Breast epithelium (tissue), 4 donors: ENCODE results near the gene TASOR2. TPM values are rescaled to one million over a fixed set of nuclear protein-coding genes. Genes with fewer than 3 reads are reported as not detected.

Source experiments
- DNase-seq, 2 donors: peaks; one replicate each; pipeline ENCODE4 v3.0.0-alpha.2; 2019; ENCODE audit warnings: low spot score in 2 of 2
- H3K27ac ChIP-seq, 2 donors: fragments of 200-600 bp; sonication (generic) in 1 of 2; one replicate each; pipeline ENCODE4 v1.5.1; 2016 to 2019; ENCODE audit warnings: mild to moderate bottlenecking in 1 of 2
- H3K27me3 ChIP-seq, 2 donors: fragments of 200-600 bp; sonication (generic) in 1 of 2; one replicate each; pipeline versions ENCODE4 v1.5.1 to v1.6.0; 2017 to 2019; ENCODE audit warnings: control low read depth in 1 of 2, mild to moderate bottlenecking in 1 of 2
- H3K36me3 ChIP-seq: fragments of 200-600 bp; one replicate; pipeline ENCODE4 v1.5.1; 2019
- H3K4me1 ChIP-seq, 2 donors: fragments of 200-600 bp; sonication (generic); one replicate each; pipeline ENCODE4 v1.5.1; 2016 to 2019; ENCODE audit warnings: control low read depth in 1 of 2
- H3K4me3 ChIP-seq, 3 donors: fragments of 200-600 bp; sonication (generic); 1 replicate in 2 of 3; 2 replicates in 1 of 3; pipeline ENCODE4 v1.5.1; 2016 to 2019; ENCODE audit warnings: mild to moderate bottlenecking in 3 of 3, moderate library complexity in 2 of 3
- H3K9me3 ChIP-seq, 2 donors: fragments of 200-600 bp; sonication (generic) in 1 of 2; one replicate each; pipeline ENCODE4 v1.5.1; 2016 to 2019; ENCODE audit warnings: control low read depth in 1 of 2
- CTCF ChIP-seq, 3 donors: fragments of 450-650 bp; IDR thresholded peaks; one replicate each; pipeline ENCODE4 v1.5.1; 2016 to 2017; ENCODE audit warnings: antibody characterized with exemption in 3 of 3, mild to moderate bottlenecking in 3 of 3, moderate library complexity in 3 of 3
- POLR2A ChIP-seq: fragments of 450-650 bp; IDR thresholded peaks from one replicate; pipeline ENCODE4 v1.6.1; 2016; ENCODE audit warnings: antibody characterized with exemption, mild to moderate bottlenecking, moderate library complexity
- POLR2AphosphoS5 ChIP-seq, 3 donors: sonication (generic); formaldehyde crosslinking; IDR thresholded peaks; one replicate each; pipeline ENCODE4 v1.6.1; 2017; ENCODE audit warnings: antibody characterized with exemption in 3 of 3
- intact Hi-C: fragments of 100-400 bp; cut with DNase I; formaldehyde crosslinking; loops from one replicate; pipeline ENCODE4 v1.15.1; 2023; ENCODE audit warnings: low total_unique reads
- total RNA-seq, 3 donors: library from RNA; depleted of rRNA; stranded (reverse); fragments of >200 nt; gene quantifications; one replicate each; pipeline ENCODE4 v1.1.0, GENCODE V29; 2016

Gene TASOR2
- total RNA-seq, 3 donors from 2014 or later = 80.5 to 115 (median 98.6) TPM

DNA sequence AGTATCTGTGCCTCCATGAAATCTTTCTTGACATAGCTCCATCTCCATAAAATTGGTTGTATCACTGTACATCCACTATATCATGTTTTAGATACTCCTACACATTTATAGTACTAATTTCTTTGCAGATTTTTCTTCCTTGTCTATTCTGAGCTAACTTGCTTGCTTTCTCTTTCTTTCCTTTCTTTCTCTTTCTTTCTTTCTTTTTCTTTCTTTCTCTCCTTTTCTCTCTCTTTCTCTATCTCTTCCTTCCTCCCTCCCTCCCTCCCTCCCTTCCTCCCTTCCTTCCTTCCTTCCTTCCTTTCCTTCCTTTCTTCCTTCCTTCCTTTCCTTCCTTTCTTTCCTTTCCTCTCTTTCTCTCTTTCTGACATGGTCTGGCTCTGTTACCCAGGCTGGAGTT is 23.7 kb downstream of the TASOR2 start:
- H3K9me3 ChIP-seq = no peaks in the 10 kb centered on the region
- peaks cover 0 to 4% of the 10 kb centered on the region in 2 donors for H3K4me1 ChIP-seq
- no peak for DNase-seq
- H3K36me3 ChIP-seq = no peaks in the 10 kb centered on the region
- no peak overlapping the region for H3K4me3 ChIP-seq
- H3K27ac ChIP-seq = no peak overlapping the region
- TF ChIP-seq POLR2A = no peak
- no peak for TF ChIP-seq CTCF (IDR thresholded peaks at IDR 0.05)
- TF ChIP-seq POLR2AphosphoS5 (IDR thresholded peaks at IDR 0.05) = no peak
- no peaks in the 10 kb centered on the region for H3K27me3 ChIP-seq
- intact Hi-C loops = no loop called here

DNA sequence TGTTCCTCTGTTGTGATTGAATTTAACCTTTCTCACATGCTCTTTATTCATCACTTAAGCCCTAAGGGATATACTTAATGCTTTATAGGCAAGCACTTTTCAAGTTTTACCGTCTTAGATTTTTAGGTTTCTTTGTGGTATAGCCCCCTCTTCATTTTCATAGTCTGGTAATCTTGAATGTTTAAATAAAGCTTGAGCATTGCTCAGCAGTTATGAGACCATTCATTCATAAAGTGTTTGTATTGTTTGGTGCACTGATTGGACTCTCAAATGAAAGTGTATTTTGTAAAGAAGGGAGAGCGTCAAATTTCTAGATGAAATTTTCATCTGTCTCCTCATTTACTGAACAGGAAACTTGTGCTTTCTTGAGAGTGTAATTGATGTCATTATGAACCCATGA is 25.2 kb downstream of the TASOR2 start:
- DNase-seq = no peak
- Histone ChIP-seq H3K27me3 (no peaks in the 10 kb centered on the region), H3K27ac (no peak overlapping the region), H3K36me3 (no peaks in the 10 kb centered on the region), H3K9me3 (no peaks in the 10 kb centered on the region), H3K4me1 (peaks cover 0 to 4% of the 10 kb centered on the region in 2 donors), H3K4me3 (no peak overlapping the region)
- TF ChIP-seq POLR2A (no peak), POLR2AphosphoS5 (IDR thresholded peaks at IDR 0.05) (no peak), CTCF (IDR thresholded peaks at IDR 0.05) (no peak)
- intact Hi-C loops = no loop called here

DNA sequence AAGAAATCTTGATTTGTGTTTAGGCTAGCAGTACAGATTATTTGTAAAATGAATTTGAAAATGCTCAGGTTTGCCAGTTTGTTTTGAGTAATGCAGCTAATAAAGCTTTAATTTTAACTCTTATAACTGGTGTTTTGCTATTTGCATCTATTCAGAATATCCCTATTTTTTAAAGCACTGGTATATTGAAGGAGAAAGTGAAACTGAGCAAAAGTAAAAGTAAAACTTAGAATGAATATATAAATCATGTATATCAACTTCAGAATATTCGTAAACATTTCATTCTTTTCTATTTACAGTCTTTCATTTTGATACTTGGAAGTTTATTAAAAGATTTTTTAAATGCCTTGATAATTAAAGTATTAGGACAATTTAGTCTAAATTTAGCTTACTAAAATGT is 26.2 kb downstream of the TASOR2 start:
- TF ChIP-seq CTCF (IDR thresholded peaks at IDR 0.05) = no peak
- TF ChIP-seq POLR2AphosphoS5 (IDR thresholded peaks at IDR 0.05) = no peak
- no peak for TF ChIP-seq POLR2A
- intact Hi-C loops = no loop called here
- DNase-seq = no peak
- Histone ChIP-seq H3K36me3 (no peaks in the 10 kb centered on the region), H3K4me1 (peaks cover 0 to 4% of the 10 kb centered on the region in 2 donors), H3K27me3 (no peaks in the 10 kb centered on the region), H3K27ac (no peak overlapping the region), H3K4me3 (peak overlapping the region in 1 of 3 donors; percentile 44), H3K9me3 (no peaks in the 10 kb centered on the region)

- Histone ChIP-seq H3K27me3 (no peaks in the 10 kb centered on the region), H3K4me1 (peaks cover 0 to 4% of the 10 kb centered on the region in 2 donors), H3K4me3 (peak overlapping the region in 2 of 3 donors; percentile 3 to 44), H3K36me3 (no peaks in the 10 kb centered on the region), H3K27ac (no peak overlapping the region), H3K9me3 (no peaks in the 10 kb centered on the region)
- TF ChIP-seq POLR2AphosphoS5 (IDR thresholded peaks at IDR 0.05) (no peak), CTCF (IDR thresholded peaks at IDR 0.05) (no peak), POLR2A (no peak)
- DNase-seq = no peak
- intact Hi-C loops = no loop called here
These were observed 27.0 kb downstream of the TASOR2 start for GRCh38 chr10:5711642-5712041.

DNA sequence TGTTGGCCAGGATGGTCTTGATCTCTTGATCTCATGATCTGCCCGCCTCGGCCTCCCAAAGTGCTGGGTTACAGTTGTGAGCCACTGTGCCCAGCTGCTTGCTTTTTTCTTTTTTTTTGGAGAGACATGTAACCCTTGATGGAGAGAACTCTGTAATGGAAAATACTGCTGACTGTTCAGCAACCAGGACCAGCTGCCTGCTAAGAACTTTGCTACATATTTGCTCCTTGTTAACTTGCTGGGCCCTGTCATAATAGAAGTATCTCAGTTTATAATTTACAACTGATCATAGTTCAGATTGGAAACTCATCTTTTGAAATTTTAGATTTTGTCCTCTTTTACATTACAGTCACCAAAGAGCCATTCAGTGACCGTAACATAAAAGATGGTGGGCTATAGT is 34.9 kb downstream of the TASOR2 start:
- Histone ChIP-seq H3K27ac (no peak overlapping the region), H3K4me1 (no peaks in the 10 kb centered on the region), H3K9me3 (no peaks in the 10 kb centered on the region), H3K36me3 (no peaks in the 10 kb centered on the region), H3K27me3 (no peaks in the 10 kb centered on the region), H3K4me3 (no peak overlapping the region)
- TF ChIP-seq POLR2AphosphoS5 (IDR thresholded peaks at IDR 0.05) (no peak), POLR2A (no peak), CTCF (IDR thresholded peaks at IDR 0.05) (no peak)
- DNase-seq = no peak
- intact Hi-C loops = no loop called here
